GM19455 (cell line): ENCODE data around the gene LCN15.
"Not testable (repeated sequence)": the region's sequence is repeated elsewhere in the genome, so short reads cannot be mapped to it uniquely, and the experiment has no call there.

Source experiments
- ATAC-seq: cut with Tn5 transposase; IDR thresholded peaks from one replicate; pipeline ENCODE4 v1.9.1; 2021; ENCODE audit not compliant: unreplicated experiment

The LCN15 gene

DNA sequence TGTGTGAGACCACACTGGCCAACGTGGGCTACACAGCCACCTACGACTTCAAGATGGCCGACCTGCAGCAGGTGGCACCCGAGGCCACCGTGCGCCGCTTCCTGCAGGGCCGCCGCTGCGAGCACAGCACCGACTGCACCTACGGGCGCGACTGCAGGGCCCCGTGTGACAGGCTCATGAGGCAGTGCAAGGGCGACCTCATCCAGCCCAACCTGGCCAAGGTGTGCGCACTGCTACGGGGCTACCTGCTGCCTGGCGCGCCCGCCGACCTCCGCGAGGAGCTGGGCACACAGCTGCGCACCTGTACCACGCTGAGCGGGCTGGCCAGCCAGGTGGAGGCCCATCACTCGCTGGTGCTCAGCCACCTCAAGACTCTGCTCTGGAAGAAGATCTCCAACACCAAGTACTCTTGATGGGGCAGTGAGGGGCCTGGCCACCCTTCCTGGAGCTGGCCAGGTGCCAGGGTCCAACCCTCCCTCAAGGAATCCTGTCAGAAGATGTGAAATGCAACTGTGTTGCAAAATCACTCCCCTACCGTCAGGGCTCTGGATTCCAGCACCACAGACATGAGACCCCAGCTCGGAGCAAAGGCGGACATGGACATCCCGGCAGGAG lies 40.8 kb downstream of the LCN15 start:
- ATAC-seq: no peak

DNA sequence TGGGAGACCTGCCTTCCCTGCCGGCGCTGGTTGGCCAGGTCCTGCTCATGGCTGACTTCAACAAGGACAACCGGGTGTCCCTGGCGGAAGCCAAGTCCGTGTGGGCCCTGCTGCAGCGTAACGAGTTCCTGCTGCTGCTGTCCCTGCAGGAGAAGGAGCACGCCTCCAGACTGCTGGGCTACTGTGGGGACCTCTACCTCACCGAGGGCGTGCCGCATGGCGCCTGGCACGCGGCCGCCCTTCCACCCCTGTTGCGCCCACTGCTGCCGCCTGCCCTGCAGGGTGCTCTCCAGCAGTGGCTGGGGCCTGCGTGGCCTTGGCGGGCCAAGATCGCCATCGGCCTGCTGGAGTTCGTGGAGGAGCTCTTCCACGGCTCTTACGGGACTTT lies 41.4 kb downstream of the LCN15 start:
- no peak for ATAC-seq

GRCh38 chr9:136722093-136722968 lies 42.0 kb downstream of the LCN15 start:
- no peak for ATAC-seq

- ATAC-seq: no peak
Measured at GRCh38 chr9:136721339-136722092, 42.8 kb downstream of the LCN15 start.

GRCh38 chr9:136720898-136721338 lies 43.4 kb downstream of the LCN15 start:
- ATAC-seq: no peak

DNA sequence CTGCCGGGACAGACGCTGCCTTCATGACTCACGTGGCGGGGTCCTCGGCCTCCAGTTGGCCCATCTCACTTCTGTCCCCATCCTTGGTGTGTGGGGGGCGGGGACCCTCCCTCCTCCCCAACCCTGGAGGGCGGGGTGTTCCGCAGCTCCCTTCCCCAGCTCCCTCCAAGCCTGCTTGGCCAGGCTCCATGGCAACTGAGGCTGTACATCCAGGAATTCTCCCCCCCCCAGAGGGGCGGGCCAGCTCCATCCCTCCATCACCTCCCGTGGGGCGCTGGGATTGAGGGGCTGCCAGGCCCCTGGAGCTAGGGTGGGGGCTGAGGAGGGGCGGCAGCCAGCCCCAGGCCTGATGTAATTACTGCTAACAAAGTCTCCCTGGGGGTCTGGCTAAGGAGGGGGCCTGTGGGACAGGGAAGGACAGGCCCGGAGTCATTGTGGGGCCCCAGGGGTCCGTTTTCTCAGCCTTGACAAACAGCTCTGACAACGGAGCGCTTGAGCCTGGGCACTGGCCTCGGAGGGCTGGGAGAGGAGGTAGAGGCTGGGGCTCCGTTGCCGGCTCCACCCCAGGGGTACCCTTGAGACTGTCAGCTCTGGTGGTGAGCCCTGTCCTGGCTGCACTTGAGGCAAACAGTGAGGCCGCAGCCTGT lies 43.9 kb downstream of the LCN15 start:
- no peak for ATAC-seq

DNA sequence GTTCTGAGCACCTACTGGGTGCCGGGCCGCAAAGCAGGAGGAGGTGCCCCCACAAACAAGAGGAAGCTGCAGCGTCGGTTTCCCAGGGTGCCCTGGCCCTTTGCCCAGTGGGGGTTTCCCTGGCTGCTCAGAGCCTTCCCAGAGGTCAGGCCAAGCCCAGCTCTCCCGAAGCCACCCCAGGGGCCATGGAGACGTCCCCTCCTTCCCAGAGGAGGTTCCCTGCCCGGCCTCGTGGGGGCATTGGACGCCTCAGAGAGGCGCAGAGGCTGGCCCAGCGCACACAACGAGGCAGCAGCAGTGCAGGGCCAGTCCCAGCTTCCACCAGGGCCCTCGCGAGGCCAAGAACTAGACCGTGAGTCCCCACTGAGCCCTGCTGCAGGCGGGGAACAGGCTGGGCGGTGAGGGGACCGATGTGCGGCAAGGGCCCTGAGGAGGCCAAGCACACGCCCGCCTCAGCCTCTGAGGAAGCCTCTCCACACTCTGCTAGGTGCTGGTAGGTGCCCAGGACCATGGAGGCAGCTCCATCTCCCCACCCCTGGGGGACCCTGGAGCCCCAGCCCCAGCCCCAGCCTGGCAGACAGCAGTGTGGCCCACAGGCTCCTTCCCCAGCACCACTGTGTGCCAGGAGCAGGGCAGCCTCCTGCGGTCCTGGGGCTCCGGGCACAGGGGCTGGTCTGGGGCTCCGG lies 45.0 kb downstream of the LCN15 start:
- no peak for ATAC-seq

DNA sequence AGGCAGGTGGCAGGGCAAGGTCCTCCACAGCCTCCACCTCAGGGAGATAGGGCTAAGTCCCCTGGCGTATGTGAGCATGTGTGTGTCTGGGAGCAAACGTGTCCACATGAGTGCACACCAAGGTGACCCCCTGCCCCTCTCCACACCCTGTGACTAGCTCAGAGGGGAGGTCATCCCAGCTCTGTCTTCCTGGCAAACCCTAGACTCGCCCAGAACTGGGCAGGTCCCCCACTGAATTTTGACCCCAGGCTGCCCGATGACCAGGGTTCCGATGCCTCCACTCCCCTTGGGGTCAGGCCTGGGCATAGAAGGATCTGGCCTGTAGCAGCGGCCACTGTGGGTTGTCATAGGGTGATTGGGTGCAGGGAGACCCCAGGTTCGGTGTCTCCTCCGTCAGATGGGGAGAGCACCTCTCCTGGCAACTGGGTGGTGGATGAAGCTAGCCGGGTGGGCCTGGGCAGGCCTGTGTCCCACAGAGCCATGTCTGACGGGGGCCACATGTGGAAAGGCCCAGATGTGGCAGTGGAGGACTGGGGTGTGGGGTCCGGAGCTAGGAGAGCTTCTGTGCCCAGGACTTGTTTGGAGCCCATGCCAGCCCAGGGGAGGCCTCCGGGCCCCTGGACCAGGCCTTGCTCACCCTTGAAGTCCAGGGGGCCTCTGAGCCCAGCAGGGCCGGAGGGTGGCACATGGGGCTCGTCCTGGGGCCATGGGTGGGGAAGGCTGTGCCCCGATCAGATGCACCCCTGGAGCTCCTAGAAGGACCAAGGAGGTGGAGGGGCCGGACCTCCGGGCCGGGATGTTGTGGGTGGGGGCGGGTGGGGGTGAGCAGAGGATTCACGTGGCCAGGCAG lies 45.7 kb downstream of the LCN15 start:
- no peak for ATAC-seq

DNA sequence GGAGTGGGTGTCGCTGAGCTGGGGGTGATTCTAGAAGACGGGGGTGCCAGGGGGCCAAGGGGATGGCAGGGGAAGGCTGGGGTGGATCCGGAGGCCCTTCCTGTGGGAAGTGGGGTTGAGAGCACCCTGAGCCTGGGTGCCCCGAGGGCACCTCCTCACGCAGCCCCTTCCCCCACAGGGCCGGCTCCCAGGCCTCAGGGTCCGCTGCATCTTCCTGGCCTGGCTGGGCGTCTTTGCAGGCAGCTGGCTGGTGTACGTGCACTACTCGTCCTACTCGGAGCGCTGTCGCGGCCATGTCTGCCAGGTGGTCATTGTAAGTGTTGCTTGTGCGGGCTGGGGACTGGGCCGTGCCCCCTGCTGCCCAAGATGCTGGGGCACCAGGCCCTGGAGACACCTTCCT lies 46.9 kb downstream of the LCN15 start:
- ATAC-seq: no peak

GRCh38 chr9:136714893-136715274 lies 49.4 kb downstream of the LCN15 start:
- ATAC-seq: no peak

DNA sequence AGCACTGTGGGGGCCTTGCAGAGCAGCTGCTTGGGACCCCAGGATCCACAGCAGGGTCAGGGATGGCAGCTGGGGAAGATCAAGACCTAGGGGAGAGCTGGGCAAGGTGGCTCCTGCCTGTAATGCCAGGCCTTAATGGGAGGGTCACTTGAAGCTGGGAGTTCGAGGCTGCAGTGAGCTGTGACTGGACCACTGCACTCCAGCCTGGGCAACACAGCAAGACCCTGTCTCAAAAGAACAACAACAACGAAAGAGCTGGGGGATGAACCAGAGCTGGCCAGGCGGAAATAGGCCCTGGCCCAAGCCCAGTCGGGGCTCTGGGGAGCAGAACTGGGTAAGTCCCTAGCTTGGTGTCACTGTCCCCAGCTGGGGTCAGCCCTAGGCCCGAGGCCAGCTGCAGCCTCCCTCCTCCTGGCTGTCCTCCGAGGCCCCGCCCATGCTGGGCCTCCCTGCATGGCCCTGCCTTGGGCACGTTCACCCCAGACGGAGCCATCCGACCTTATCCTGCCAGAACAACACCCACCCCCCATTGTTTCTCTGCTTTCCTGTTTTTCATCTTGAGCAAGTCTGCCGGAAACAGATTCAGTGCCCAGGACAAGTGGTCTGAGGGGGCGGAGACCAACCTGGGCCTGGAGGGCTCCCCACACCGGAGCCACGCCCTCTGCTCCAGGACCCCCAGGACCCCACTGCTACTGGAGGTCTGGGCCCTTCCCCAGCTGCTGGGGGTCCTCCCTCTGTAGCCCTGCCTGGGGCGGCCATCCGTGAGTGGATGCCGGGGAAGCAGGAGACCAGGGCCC lies 50.0 kb downstream of the LCN15 start:
- no peak for ATAC-seq

DNA sequence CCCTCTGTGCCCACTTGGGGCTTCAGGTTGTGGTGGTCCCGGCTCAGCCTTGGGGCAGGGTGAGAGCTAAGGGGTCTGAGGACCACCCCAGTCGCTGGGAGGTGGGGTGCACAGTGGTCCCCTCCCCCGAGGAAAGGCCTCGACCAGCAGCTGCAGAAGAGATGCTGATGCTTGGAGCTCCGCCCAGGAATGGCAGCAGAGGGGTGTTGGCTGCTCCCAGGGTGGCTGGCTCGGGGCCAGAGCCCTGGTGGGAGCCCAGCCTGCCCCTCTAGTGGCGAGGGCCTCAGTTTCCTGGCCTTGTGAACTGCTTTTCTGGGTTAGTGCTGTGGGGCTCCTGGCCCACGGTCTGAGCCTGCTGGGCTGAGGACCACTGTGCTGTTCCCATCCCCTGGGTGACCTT lies 50.8 kb downstream of the LCN15 start:
- ATAC-seq: no peak

DNA sequence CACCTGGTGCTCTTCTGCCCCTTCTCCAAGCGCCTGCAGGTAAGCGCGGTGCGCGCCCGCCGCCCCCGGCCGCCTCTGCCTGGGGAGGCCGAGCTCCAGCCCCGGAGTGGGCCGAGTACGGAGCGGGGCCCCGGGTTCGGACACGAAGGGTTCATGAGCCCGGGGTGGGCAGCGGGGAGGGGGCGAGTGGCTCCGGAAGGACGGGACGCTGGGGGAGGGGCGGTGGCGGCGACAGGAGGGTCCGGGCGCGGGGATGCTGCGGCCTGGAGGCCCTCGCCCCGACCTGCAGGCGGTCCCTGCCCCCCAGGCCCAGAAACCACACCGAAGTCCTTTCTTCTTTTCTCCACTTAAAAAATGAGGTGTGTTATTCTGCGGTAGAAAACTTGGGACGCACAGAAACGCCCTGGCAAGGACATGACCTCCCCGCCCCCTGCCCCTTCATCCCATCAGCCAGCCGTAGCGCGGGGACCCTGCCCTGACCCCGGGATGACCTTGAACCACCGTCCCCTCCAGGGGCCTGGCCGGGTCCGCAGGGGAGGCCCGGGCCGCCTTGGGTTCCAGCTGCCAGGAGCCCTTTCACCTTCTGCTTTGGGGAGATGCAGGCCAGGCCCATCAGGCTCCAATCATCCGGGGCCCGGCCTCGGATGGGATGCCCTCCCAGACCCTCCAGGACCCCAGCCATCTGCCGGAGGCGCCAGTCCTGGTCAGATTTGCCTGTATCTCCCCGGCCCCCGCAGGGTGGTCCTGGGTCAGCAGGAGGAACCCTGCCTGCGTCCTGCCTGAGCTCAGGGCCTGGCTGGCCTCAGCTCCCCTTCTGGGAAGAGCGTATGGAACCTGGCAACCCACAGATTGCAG lies 51.4 kb downstream of the LCN15 start:
- ATAC-seq: no peak

- ATAC-seq: no peak
Measured at GRCh38 chr9:136711751-136712689, 52.3 kb downstream of the LCN15 start, which contains the start of gene DIPK1B. Gene DIPK1B (plus strand): TSS chr9:136712572. CDS start chr9:136712666, 94 bp downstream.

GRCh38 chr9:136711219-136711648 lies 53.1 kb downstream of the LCN15 start:
- not testable (repeated sequence) for ATAC-seq

DNA sequence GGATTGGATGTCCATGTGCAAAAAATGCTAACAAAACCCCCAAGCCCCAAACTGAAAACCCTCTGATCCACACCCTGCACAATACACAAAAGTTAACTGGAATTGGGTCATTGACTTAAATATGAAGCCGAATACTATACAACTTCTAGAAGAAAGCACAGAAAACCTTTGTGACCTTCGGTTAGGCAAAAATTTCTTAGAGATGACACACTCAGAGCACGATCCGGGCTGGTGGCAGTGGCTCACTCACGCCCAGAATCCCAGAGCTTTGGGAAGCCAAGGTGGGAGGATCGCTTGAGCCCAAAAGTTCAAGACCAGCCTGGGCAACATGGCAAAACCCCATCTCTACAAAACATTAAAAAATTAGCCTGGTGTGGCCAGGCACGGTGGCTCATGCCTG lies 53.8 kb downstream of the LCN15 start:
- ATAC-seq: no peak
